Testis (tissue), 2 donors: ENCODE data around the gene GCA.

Experiments used
- CTCF ChIP-seq, 3 experiments: fragments of 450-650 bp in 2 of 3; fragments of 200-600 bp in 1 of 3; sonication (generic) in 1 of 3; IDR thresholded peaks; one replicate each; pipeline ENCODE4 v1.5.1; 2016 to 2019; ENCODE audit warnings: antibody characterized with exemption in 3 of 3, mild to moderate bottlenecking in 2 of 3, moderate library complexity in 1 of 3
- POLR2A ChIP-seq: fragments of 450-650 bp; IDR thresholded peaks from one replicate; pipeline ENCODE4 v1.6.1; 2017; ENCODE audit warnings: antibody characterized with exemption, mild to moderate bottlenecking, moderate library complexity

DNA sequence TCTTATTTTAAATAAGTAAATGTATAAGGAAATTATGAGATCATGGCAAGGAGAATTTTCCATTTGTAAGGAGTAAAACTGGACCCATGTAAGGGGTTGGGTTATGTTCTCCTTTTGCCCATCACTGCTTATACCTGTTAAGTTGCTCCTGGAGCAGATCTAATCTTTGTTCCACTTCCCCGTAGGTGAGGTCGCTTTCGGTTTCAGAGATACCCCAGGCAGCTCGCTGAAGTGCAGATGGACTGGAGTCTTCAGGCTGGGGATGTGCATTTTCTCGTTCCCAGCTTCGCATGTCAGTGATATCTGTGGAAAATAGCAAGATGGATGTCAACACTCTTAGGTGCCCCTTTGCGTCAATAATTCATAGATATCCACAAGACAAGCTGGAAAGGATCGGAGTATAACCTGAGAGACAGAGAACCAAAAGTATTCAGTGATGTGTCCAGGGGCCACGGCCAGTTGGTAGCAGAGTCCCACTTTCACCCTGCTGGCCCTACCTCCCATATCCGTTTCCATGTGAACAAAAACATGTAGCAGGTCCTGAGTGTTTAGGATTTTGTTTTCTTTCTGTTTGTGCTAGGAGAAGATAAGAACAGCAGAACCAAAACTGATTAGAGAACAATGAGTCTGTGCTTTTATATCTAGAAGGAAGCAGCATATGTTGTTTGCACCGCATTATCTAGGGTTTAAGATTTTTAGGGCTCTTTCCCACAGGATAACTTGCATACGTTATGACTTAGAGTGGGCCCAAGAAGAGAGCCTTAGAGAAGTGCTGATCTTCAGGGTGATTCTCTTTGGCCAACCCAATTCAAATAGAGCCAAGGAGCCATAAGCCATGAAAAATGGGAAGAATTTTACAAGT is 36.0 kb downstream of the GCA start:
- no peak for TF ChIP-seq CTCF (IDR thresholded peaks at IDR 0.05)
- TF ChIP-seq POLR2A, result no peak
